Spleen (tissue), 7 donors: ENCODE data around the gene ZMIZ1.

Experiments used
- CTCF ChIP-seq, 11 experiments: fragments of 200-600 bp in 7 of 11; fragments of 450-650 bp in 4 of 11; sonication (generic) in 4 of 11; IDR thresholded peaks in 8 of 11; conservative IDR thresholded peaks in 3 of 11; 1 replicate in 7 of 11; 2 replicates in 4 of 11; pipeline versions ENCODE4 v1.4.0 to v1.8.0; 2016 to 2021; ENCODE audit warnings: antibody characterized with exemption in 11 of 11, inconsistent platforms in 4 of 11, mild to moderate bottlenecking in 1 of 11
- POLR2A ChIP-seq, 3 donors: fragments of 450-650 bp; IDR thresholded peaks; one replicate each; pipeline ENCODE4 v1.5.1; 2017; ENCODE audit warnings: antibody characterized with exemption in 3 of 3, mild to moderate bottlenecking in 1 of 3
- donor health status: DM: no; HTN: no; CAD: no; lungs with moderate emphysema.
- donor health status: DM: no; HTN: no; CAD: no.
- donor health status: DM: no; HTN: no; CAD: no.

DNA sequence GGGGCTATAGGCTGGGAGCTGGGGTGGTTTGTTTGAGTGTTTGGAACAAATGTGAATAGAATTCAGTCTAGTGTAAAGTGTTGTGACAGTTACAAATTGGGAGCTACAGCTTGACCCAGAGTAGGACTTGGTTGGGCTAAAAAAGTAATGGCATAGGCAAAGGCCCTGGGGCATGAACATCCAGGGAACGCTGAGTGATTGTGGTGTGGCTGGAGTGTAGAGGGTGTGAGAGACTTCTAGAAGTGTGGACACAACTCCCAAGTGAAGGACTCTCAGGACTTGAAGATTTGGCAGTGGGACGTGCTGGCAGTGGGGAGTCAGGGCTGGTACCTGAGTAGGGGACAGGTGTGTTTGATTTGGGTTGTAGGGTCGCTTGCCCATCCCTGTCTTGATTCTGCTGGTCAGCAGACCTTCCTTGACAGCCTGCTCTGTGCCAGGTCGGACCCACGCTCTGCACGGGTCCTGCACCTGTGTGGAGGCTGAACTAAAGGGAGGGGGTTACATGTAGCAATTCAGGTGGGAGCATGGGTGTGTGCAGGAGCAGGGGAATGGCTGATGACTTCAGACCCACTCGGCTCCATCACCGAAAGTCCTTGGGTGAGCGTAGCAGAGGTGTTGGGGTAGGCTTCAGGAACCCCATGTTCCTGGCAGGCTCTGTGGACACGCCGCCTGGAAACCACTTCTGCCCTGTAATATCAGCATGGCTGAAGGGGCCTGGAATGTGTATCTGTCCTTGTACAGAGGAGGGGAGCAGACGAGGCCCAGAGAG is 43.3 kb downstream of the ZMIZ1 start:
- TF ChIP-seq CTCF (IDR thresholded peaks at IDR 0.05 in 8 of 11, conservative IDR thresholded peaks at IDR 0.05 in 3 of 11) (no peak), POLR2A (IDR thresholded peaks at IDR 0.05) (no peak)
